SK-N-SH treated with all-trans-retinoic acid at 6 μM for 48 hours (cell line): ENCODE measurements around the gene IMMP2L.
A peak's percentile ranks its signal among the peaks of the same experiment; 100 is the strongest.

ENCODE experiments used
- ATAC-seq: fragments of 200-7000 bp; cut with Tn5 transposase; 3 replicates; pipeline ENCODE4 v1.9.1; 2020; ENCODE audit warnings: mild to moderate bottlenecking, moderate library complexity
- ARNTL ChIP-seq: fragments of 450-650 bp; formaldehyde crosslinking; IDR thresholded peaks from 2 replicates; pipeline ENCODE4 v1.5.0; 2020; ENCODE audit warnings: low read depth, mild to moderate bottlenecking, moderate library complexity, borderline replicate concordance
- BACH2 ChIP-seq: fragments of 250-450 bp; sonication (Bioruptor Pico); IDR thresholded peaks from 2 replicates; pipeline ENCODE4 v1.9.0; 2021; ENCODE audit warnings: mild to moderate bottlenecking, borderline replicate concordance
- CSDC2 ChIP-seq: fragments of 250-450 bp; sonication (Bioruptor Pico); IDR thresholded peaks from 2 replicates; pipeline ENCODE4 v1.5.0; 2020; ENCODE audit warnings: mild to moderate bottlenecking, moderate library complexity
- ESRRG ChIP-seq: fragments of 250-450 bp; sonication (Bioruptor Pico); IDR thresholded peaks from 2 replicates; pipeline ENCODE4 v1.6.1; 2021; ENCODE audit warnings: mild to moderate bottlenecking
- ISL1 ChIP-seq: fragments of 250-450 bp; sonication (Bioruptor Pico); IDR thresholded peaks from 2 replicates; pipeline ENCODE4 v2.1.2; 2022; ENCODE audit warnings: mild to moderate bottlenecking, moderate library complexity
- OSR1 ChIP-seq: fragments of 250-450 bp; sonication (Bioruptor Pico); IDR thresholded peaks from 2 replicates; pipeline ENCODE4 v1.8.0; 2022; ENCODE audit warnings: moderate library complexity, mild to moderate bottlenecking, inconsistent platforms
- RARB ChIP-seq: fragments of 250-450 bp; sonication (Bioruptor Pico); IDR thresholded peaks from 2 replicates; pipeline ENCODE4 v1.8.0; 2021; ENCODE audit warnings: mild to moderate bottlenecking, moderate library complexity
- SNAI2 ChIP-seq: fragments of 250-450 bp; sonication (Bioruptor Pico); IDR thresholded peaks from 2 replicates; pipeline ENCODE4 v1.5.0; 2020; ENCODE audit warnings: mild to moderate bottlenecking, moderate library complexity
- ZC3H10 ChIP-seq: fragments of 250-450 bp; sonication (Bioruptor Pico); IDR thresholded peaks from 2 replicates; pipeline ENCODE4 v1.5.1; 2021; ENCODE audit warnings: mild to moderate bottlenecking, moderate library complexity
- ZFP3 ChIP-seq: fragments of 250-450 bp; sonication (Bioruptor Pico); IDR thresholded peaks from 2 replicates; pipeline ENCODE4 v1.5.0; 2020; ENCODE audit warnings: mild to moderate bottlenecking, moderate library complexity
- ZFP30 ChIP-seq: fragments of 450-650 bp; formaldehyde crosslinking; IDR thresholded peaks from 2 replicates; pipeline ENCODE4 v1.5.0; 2022; ENCODE audit warnings: mild to moderate bottlenecking, moderate library complexity
- ZNF565 ChIP-seq: fragments of 450-650 bp; formaldehyde crosslinking; conservative IDR thresholded peaks from 2 replicates; pipeline ENCODE4 v1.5.0; 2020; ENCODE audit warnings: low read depth, mild to moderate bottlenecking, moderate library complexity
- ZNF70 ChIP-seq: fragments of 450-650 bp; formaldehyde crosslinking; IDR thresholded peaks from 2 replicates; pipeline ENCODE4 v1.5.0; 2020; ENCODE audit warnings: mild to moderate bottlenecking, moderate library complexity
- TF ChIP-seq, protein P1 (sequence below): fragments of 250-450 bp; sonication (Bioruptor Pico); IDR thresholded peaks from 2 replicates; pipeline ENCODE4 v1.8.0; 2021; ENCODE audit warnings: low read depth, mild to moderate bottlenecking, moderate library complexity, borderline replicate concordance
- TF ChIP-seq, protein P2 (sequence below): fragments of 250-450 bp; sonication (Bioruptor Pico); IDR thresholded peaks from 2 replicates; pipeline ENCODE4 v1.5.1; 2020; ENCODE audit warnings: low read depth, mild to moderate bottlenecking, moderate library complexity
- TF ChIP-seq, protein P3 (sequence below): fragments of 250-450 bp; sonication (Bioruptor Pico); IDR thresholded peaks from 2 replicates; pipeline ENCODE4 v1.8.0; 2020; ENCODE audit warnings: mild to moderate bottlenecking, moderate library complexity, borderline replicate concordance
- TF ChIP-seq, protein P4 (sequence below): fragments of 250-450 bp; sonication (Bioruptor Pico); IDR thresholded peaks from 2 replicates; pipeline ENCODE4 v1.5.0; 2020; ENCODE audit warnings: mild to moderate bottlenecking, moderate library complexity
- TF ChIP-seq, protein P5 (sequence below): fragments of 250-450 bp; sonication (Bioruptor Pico); IDR thresholded peaks from 2 replicates; pipeline ENCODE4 v1.5.1; 2021; ENCODE audit warnings: mild to moderate bottlenecking, moderate library complexity

The IMMP2L gene

DNA sequence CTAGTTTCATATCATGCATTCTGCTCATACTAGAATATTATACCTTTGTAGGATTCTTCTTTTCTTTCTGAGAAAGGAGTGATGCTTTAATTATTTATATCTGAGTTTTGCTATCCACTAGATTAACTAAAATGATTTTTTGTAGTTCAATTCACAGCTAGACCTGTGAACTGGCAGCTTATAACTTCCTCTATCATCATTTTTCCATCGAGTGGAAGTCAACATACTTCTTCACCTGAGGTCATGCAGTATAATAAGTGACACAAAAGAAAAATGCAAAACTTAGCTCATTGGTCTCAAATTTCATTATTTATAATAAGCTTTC is 463.4 kb downstream of the IMMP2L start (continued):
- TF ChIP-seq, protein P1, sequence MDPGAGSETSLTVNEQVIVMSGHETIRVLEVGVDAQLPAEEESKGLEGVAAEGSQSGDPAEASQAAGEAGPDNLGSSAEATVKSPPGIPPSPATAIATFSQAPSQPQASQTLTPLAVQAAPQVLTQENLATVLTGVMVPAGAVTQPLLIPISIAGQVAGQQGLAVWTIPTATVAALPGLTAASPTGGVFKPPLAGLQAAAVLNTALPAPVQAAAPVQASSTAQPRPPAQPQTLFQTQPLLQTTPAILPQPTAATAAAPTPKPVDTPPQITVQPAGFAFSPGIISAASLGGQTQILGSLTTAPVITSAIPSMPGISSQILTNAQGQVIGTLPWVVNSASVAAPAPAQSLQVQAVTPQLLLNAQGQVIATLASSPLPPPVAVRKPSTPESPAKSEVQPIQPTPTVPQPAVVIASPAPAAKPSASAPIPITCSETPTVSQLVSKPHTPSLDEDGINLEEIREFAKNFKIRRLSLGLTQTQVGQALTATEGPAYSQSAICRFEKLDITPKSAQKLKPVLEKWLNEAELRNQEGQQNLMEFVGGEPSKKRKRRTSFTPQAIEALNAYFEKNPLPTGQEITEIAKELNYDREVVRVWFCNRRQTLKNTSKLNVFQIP (CRISPR knock-in tag) = no peak
- TF ChIP-seq CSDC2 = no peak
- TF ChIP-seq, protein P2, sequence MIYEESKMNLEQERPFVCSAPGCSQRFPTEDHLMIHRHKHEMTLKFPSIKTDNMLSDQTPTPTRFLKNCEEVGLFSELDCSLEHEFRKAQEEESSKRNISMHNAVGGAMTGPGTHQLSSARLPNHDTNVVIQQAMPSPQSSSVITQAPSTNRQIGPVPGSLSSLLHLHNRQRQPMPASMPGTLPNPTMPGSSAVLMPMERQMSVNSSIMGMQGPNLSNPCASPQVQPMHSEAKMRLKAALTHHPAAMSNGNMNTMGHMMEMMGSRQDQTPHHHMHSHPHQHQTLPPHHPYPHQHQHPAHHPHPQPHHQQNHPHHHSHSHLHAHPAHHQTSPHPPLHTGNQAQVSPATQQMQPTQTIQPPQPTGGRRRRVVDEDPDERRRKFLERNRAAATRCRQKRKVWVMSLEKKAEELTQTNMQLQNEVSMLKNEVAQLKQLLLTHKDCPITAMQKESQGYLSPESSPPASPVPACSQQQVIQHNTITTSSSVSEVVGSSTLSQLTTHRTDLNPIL = no peak
- TF ChIP-seq, all 23 proteins: peak for 0

DNA sequence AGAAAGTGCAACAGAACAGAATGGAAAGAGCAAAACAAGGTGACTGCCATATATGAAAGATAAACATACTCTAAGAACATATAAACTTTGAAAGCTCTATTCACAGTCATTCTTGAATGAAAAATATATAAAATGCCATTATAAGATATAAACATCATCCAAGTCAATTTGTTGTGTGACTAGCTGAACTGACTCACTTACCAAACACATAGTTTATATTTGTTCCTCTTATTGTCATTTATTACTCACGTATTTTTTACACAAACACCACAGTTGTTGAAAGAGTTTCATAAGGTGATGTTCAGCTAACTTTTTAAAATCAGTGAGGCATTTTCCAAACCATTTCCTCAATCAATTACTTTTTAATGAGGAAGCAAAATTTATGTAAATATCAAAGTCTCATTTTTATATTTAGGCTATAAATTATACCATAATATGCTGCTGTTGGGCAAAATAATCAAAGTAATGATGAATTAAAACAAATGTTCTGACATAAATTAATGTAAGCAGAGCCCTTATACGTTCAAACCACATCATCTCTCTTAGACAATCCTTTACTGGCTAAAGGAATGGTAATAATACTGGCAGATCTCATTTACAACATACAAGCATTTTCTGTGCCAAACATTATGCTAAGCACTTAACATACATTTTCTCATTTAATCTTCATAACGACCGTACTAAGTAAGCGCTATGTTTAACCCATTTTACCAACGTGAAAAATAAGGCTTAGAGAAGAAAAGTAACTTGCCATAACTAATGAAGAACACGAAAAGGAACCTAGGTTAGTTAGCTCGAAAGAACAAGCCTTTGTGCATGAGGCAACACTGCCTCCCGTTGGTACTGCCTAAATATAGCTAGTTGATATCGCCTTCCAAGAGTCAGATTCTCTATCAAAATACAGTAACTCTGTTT is 464.0 kb downstream of the IMMP2L start:
- no peak for TF ChIP-seq ESRRG
- TF ChIP-seq, protein P3, sequence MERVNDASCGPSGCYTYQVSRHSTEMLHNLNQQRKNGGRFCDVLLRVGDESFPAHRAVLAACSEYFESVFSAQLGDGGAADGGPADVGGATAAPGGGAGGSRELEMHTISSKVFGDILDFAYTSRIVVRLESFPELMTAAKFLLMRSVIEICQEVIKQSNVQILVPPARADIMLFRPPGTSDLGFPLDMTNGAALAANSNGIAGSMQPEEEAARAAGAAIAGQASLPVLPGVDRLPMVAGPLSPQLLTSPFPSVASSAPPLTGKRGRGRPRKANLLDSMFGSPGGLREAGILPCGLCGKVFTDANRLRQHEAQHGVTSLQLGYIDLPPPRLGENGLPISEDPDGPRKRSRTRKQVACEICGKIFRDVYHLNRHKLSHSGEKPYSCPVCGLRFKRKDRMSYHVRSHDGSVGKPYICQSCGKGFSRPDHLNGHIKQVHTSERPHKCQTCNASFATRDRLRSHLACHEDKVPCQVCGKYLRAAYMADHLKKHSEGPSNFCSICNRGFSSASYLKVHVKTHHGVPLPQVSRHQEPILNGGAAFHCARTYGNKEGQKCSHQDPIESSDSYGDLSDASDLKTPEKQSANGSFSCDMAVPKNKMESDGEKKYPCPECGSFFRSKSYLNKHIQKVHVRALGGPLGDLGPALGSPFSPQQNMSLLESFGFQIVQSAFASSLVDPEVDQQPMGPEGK (CRISPR knock-in tag) = no peak
- TF ChIP-seq OSR1 (CRISPR knock-in tag) = no peak
- TF ChIP-seq ARNTL (CRISPR knock-in tag) = no peak
- TF ChIP-seq BACH2 (CRISPR knock-in tag) = no peak
- TF ChIP-seq ZNF70 (CRISPR knock-in tag) = no peak; the same call in 1 of the 2 replicates
- TF ChIP-seq, protein P4, sequence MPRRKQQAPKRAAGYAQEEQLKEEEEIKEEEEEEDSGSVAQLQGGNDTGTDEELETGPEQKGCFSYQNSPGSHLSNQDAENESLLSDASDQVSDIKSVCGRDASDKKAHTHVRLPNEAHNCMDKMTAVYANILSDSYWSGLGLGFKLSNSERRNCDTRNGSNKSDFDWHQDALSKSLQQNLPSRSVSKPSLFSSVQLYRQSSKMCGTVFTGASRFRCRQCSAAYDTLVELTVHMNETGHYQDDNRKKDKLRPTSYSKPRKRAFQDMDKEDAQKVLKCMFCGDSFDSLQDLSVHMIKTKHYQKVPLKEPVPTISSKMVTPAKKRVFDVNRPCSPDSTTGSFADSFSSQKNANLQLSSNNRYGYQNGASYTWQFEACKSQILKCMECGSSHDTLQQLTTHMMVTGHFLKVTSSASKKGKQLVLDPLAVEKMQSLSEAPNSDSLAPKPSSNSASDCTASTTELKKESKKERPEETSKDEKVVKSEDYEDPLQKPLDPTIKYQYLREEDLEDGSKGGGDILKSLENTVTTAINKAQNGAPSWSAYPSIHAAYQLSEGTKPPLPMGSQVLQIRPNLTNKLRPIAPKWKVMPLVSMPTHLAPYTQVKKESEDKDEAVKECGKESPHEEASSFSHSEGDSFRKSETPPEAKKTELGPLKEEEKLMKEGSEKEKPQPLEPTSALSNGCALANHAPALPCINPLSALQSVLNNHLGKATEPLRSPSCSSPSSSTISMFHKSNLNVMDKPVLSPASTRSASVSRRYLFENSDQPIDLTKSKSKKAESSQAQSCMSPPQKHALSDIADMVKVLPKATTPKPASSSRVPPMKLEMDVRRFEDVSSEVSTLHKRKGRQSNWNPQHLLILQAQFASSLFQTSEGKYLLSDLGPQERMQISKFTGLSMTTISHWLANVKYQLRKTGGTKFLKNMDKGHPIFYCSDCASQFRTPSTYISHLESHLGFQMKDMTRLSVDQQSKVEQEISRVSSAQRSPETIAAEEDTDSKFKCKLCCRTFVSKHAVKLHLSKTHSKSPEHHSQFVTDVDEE (CRISPR knock-in tag) = no peak
- peak; percentile 80 for ATAC-seq

DNA sequence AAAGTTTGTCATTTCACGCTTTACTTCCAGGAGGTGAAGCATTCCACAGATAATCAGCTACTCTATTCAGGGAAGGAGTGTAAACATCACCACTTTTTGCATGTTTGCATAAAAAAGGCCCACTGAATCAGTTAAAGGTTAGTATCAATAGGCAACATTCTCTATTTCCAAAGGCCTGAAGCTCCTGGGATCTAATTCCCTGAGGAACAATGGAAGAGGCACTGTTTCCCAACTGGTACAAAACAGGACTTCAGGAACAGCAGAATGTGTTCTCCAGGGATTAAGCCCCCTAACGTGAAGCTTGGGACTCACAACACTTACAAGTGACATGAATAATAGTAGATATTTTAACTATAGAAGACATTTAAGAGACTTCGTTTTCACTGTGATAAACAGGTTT is 465.3 kb downstream of the IMMP2L start:
- TF ChIP-seq ZNF565 = no peak
- no peak for TF ChIP-seq ZC3H10
- TF ChIP-seq ZFP3 (CRISPR knock-in tag) = no peak
- TF ChIP-seq, protein P5, sequence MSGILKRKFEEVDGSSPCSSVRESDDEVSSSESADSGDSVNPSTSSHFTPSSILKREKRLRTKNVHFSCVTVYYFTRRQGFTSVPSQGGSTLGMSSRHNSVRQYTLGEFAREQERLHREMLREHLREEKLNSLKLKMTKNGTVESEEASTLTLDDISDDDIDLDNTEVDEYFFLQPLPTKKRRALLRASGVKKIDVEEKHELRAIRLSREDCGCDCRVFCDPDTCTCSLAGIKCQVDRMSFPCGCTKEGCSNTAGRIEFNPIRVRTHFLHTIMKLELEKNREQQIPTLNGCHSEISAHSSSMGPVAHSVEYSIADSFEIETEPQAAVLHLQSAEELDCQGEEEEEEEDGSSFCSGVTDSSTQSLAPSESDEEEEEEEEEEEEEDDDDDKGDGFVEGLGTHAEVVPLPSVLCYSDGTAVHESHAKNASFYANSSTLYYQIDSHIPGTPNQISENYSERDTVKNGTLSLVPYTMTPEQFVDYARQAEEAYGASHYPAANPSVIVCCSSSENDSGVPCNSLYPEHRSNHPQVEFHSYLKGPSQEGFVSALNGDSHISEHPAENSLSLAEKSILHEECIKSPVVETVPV = no peak
- TF ChIP-seq, protein P1 (CRISPR knock-in tag) = no peak
- no peak for TF ChIP-seq RARB (CRISPR knock-in tag)
- TF ChIP-seq OSR1 (CRISPR knock-in tag) = no peak
- TF ChIP-seq ZFP30 (CRISPR knock-in tag) = no peak
- no peak for ATAC-seq

DNA sequence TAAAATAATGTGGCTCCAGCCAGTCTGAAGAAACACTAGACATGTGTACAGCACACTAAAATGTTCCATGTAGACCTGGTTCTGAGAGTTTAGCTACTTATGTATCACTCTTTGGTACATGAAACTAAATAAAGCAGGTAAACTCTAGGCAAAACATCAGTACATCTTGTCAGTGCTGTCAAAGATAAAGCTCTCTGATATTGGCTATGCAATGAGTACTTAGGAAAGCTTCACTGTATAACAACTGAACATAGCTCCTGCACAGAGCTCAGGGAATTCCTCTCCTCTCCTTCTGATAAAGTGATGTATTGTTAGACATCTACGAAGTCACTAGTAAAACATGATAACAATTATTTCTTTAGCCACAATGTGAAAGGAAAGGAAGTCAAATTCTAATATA is 467.9 kb downstream of the IMMP2L start:
- TF ChIP-seq ISL1 (0 out of 2 replicates have a peak, but pooled peaks have one; percentile 4), SNAI2 (no peak)
- no peak for ATAC-seq
